ENCODE measurements around the gene CAV2.

CAV2 gene

GRCh38 chr7:116543664-116544063 is 44.1 kb downstream of the CAV2 start:
- H3K27ac ChIP-seq: no peak overlapping the region
- DNase-seq (ENCODE audit: low read depth, low spot score): no peak

GRCh38 chr7:116544487-116544886 is 44.9 kb downstream of the CAV2 start:
- H3K27ac ChIP-seq: no peak overlapping the region
- no peak for DNase-seq (ENCODE audit: low read depth, low spot score)

DNA sequence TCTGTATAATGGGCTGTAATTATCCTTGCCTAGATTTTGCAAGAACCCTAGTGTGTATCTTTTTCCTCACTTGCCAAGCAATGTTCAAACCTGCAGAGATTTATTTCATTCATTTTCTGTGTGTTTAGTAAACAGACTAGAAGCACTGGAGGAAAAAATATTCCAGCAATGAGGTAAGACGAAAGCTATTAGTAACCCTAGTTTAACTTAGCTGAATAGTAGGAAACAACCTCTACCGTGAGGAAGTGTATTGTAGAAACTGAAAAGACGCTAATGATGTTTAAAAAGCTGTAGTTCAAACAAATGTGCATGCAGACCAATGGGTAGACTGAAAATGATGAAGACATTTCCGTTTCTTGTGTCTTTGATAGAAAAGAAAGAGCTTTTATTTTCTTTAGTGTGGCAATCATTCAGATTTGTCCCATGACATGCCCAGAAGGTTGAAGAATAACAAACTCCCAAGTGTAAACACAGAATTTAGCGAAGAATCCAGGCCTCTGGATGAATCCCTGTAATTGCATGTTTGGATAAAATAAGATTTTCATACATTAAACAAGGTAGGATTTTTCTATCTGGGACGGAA is 46.0 kb downstream of the CAV2 start:
- H3K27ac ChIP-seq: no peak overlapping the region
- DNase-seq (ENCODE audit: low read depth, low spot score): no peak

- H3K27ac ChIP-seq: no peak overlapping the region
- no peak for DNase-seq (ENCODE audit: low read depth, low spot score)
Observed at GRCh38 chr7:116546054-116546453, 46.5 kb downstream of the CAV2 start.

- no peak overlapping the region for H3K27ac ChIP-seq
Observed at GRCh38 chr7:116546916-116547315, 47.4 kb downstream of the CAV2 start.

DNA sequence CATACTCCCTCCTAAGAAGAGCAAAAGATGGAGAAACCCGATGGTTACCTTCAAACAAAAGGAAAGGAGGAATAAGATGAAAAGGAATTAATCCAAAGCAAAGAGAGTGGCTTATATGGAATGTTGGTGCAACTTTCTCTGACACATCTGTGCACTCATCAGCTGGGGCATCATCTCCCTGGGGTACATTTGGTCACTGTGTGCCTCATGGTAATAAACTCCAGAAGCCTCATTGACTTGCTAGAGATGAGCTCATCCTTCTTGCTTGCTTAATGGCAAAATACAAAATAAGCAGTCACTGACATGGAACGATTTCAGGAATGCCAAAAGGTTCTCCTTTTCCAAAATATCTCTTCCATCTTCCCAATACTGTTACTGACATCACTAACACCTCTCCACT is 47.8 kb downstream of the CAV2 start:
- DNase-seq (ENCODE audit: low read depth, low spot score): no peak
- H3K27ac ChIP-seq: no peak overlapping the region

More at GRCh38 chr7:116546916-116547315, 47.4 kb downstream of the CAV2 start:
- no peak for DNase-seq (ENCODE audit: low read depth, low spot score)

DNA sequence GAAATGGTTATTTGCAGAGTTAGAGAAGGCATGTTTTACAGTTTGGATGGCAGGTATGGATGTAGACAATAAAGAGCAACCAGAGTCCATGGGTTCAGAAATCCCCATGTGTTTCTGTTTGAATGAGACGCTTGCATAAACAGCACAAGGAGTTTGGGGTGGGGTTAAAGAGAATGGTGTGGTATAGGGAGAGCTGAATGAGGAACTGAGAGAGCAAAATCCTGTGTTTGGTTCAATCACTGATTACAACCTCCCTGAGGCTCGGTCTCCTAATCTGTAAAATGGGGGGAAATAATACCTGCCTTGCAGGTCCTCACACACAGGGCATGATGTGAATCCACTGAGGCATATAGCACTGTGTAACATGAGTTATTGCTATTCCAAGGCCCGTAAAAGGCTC is 49.0 kb downstream of the CAV2 start:
- H3K27ac ChIP-seq: no peak overlapping the region
- DNase-seq (ENCODE audit: low read depth, low spot score): no peak

DNA sequence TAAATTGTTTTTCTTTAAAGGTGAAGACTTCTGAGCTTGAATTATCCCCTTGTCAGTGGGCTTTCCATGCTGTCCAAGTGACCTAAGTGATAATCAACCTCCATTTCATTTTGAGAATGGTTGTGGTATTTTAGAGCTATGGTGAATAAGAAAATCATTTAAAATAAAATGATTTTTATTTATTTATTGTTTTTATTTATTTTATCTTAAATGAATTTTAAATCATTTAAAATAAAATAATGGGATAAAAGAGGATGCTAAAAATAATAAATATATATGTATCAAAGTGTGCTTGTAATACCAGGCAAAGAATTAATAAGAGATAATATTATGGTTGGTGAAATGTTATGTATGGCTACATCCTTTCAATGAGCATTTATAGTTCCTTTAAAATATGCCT is 49.8 kb downstream of the CAV2 start:
- no peak for DNase-seq (ENCODE audit: low read depth, low spot score)
- no peak overlapping the region for H3K27ac ChIP-seq

DNA sequence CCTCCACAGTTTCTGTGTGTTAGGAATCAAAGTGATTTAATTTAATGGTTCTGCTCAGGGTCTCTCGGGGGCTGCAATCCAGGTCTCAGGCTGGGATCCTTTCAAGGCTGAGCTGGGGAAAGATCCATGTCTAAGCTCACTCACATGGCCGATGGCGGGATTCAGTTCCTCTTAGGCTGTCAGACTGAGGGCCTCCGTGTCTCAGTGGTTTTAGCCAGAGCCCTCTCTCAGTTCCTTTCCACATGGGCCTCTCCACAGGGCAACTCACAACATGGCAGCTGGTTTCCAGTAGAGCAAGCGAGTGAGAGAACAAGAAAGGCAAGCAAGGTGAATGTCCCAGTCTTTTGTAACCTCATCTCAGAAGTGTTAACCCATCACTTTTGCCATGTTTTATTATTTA is 52.2 kb downstream of the CAV2 start:
- no peak for DNase-seq (ENCODE audit: low read depth, low spot score)

GRCh38 chr7:116552602-116553001 is 53.1 kb downstream of the CAV2 start:
- H3K27ac ChIP-seq: no peak overlapping the region
- DNase-seq (ENCODE audit: low read depth, low spot score): peak; percentile 45

More for the DNA sequence above, 52.2 kb downstream of the CAV2 start:
- no peak overlapping the region for H3K27ac ChIP-seq

- peak overlapping the region; percentile 34 for H3K27ac ChIP-seq
- no peak for DNase-seq (ENCODE audit: low read depth, low spot score)
Observed at GRCh38 chr7:116553168-116553964, 53.8 kb downstream of the CAV2 start.

- no peak for DNase-seq (ENCODE audit: low read depth, low spot score)
- peak overlapping the region; percentile 34 for H3K27ac ChIP-seq
Observed at GRCh38 chr7:116554436-116554835, 54.9 kb downstream of the CAV2 start.

GRCh38 chr7:116554911-116555310 is 55.4 kb downstream of the CAV2 start:
- H3K27ac ChIP-seq: peak overlapping the region; percentile 34
- DNase-seq (ENCODE audit: low read depth, low spot score): no peak

DNA sequence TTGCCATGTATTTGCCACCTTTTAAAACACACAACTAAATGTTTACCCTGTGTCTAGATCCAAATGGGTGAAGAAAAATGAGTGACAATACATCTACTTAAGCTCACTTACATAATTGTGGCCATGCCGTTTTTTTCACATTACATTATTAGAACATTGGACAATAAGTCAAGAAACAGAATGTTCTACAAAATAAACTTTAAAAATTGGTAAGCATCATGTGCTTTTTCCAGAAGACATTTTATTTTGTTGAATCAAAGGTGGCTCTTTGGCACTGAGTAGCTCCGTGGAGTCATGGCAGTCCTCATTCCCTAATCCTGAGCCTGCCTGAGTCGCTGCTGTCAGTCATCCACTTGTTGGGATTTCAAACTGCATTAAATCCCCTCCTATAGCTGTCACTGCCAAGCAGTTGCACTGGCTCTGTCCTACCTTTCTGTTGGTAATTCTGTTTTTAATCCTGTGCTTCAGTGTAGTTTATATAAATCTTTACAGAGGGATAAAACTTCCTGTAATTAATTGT is 57.6 kb downstream of the CAV2 start:
- H3K27ac ChIP-seq: no peak overlapping the region
- no peak for DNase-seq (ENCODE audit: low read depth, low spot score)

DNA sequence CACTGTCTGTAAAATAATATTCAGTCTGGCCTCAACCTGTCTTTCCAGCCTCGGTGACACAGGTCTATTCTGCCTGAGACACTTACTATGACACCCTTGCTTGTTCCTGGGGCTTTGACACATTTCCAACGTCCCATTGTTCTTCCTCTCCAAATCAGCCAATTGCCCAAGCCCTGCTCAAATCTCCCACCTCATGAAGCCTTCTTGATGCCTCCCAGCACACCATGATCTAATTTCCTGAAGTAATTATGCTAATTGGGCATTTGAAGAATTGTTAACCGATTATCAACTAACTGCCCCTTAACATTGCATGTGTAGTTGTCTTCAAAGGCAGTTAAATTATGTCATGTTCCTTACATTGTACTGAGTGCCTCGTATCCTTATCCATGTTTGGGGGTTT is 58.4 kb downstream of the CAV2 start:
- no peak overlapping the region for H3K27ac ChIP-seq
- no peak for DNase-seq (ENCODE audit: low read depth, low spot score)
